Stimulated activated CD4-positive, alpha-beta T cell treated with anti-CD3 and anti-CD28 coated beads, Interleukin-1b, Interleukin-23, amount 100 ng/mL, for 1 hour (primary cell): Measurements from ENCODE around the gene PPP1R16B.
"Not testable (repeated sequence)": the region's sequence is repeated elsewhere in the genome, so short reads cannot be mapped to it uniquely, and the experiment has no call there.

ENCODE experiments used
- DNase-seq, 2 donors: peaks; one replicate each; pipeline ENCODE4 v3.0.0-alpha.2; 2020; ENCODE audit warnings: low read depth in 2 of 2

The PPP1R16B gene

DNA sequence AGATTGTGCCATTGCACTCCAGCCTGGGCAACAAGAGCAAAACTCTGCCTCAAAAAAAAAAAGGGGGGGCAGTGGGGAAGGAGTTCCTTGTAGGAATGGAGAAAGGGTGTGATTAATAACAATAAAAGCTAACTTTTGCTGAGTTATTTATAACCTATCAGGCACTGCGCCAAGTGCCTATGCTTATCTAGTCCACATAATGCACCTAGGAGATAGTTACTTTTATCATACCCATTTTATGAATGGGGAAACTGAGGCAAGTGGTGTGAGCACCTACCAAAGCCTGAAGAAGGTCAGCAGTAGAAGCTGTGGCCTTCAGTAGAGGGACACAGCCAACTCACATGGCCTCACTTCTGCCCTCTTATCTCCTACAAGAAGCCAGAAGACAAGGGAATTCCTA is 13.6 kb upstream of the PPP1R16B start:
- DNase-seq = no peak

DNA sequence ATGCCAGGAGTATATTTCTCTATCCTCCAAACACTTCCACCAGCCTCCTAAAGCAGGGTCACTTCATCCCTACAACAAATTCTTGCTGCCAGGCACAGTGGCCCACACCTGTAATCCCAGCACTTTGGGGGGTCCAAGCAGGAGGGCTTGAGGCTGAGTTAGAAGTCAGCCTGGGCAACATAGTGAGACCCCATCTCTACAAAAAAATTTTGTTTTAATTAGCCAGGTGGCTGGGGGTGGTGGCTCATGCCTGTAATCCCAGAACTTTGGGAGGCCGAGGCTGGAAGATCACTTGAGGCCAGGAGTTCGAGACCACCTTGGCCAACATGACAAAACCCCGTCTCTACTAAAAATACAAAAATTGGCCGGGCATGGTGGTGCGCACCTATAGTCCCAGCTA is 11.4 kb upstream of the PPP1R16B start:
- DNase-seq = not testable (repeated sequence)

DNA sequence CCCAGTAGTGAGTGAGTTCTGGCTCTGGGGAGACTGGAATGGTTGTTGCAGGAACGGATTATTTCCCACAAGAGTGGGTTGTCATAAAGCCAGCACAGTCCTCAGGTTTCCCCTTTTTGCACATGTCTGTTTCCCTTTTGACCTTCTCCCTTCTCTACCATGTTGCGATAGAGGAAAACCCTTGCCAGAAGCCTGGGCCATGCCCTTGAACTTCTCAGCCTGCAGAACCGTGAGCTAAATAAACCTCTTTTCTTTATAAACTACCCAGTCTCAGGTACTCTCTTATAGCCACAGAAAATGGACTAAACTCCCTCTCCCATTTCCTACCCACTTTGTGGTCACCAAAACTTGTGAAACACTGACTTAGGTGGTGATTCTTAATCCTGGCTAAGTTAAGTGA is 7.2 kb upstream of the PPP1R16B start:
- no peak for DNase-seq

DNA sequence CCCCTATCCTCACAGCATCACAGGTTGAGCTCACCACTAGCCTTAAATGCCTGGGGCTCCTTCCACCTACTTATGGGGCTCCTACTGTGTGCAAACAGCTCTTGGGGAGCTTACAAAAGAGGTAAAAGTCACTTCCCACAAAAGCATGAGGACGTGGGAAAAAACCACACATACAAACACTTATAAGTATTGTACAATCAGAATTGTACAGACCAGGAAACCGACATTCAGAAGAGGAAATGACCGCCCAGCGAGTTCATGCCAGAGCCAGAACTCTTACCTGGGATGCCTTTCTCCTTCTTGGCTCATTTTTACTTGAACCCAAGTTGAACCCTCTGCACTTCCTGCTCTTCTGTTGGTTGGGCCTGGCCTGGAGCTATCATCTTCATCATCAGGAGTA is 6.3 kb upstream of the PPP1R16B start:
- DNase-seq = no peak

DNA sequence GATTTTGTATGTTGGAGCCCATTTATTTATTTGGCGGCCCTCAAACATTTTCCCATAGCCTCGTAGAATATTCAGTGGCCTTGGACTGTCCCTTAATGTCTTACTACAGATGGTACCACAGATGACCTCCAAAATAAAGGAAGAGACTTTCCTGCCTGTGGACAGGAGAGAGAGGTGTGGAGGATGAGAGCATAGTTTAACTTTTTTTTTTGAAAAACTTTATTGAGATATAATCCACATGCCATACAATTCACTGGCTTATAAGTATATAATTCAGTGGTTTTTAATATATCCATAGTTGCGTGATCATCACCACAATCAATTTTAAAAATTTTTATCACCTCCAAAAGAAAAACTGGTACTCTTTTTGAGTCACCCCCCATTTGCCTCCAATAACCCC is 4.6 kb upstream of the PPP1R16B start:
- no peak for DNase-seq

DNA sequence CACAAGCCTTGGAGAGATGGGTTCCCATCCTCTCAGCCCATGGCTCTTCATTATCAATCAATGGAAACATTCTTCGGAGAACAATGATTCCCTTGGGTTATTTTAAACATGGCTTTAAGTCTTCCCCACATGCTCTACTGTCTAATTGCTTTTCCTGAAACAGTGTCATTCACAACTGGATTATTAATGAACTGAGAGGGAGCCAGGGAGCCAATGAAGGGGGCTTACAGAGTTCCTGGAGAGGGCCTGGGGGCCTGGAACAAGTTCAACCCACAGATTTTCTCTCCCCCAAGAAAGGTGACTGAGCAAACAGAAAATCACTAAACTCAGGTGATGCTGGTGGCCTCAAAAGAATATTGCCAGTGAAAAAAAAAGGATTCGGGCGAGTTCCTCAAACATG is 1.3 kb upstream of the PPP1R16B start:
- DNase-seq = no peak

DNA sequence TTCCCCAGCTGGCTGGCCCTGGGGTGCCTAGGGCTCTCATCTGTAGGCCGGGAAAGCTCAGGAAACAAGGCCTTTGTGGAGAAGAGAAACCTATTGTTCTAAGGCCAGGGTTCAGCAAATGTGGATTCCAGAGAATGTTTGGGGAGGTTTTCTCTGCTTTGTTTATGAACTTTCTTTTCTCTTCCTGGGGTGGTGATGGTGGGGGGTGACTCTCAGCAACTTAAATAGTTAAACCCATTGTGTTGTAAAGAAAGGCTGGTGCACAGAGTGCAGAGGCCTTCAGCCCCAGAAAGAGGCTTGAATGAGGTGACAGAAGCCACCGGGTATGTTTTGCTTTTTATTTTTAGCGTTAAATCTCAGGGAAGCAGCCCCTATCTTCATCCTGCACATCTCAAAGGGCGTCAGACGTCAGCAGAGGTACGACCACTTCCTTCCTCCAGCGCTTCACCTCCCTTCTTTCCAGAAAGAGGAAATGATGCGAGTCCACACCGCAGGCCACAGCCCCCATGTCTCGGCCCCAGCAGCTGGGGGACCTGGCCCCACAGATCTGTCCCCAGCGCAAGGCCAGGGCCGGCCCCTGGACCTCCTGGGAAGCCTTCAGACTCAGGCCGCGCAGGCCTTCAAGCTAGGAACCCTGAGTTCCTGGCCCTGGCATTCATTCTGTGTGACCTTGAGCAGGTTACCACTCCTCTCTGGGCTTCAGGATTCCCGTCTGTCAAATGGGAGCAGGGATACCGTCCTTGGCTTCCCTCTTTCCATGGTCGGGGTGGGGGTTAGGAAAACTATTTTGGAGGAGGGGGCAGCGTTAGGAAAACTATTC is 605 bp upstream of the PPP1R16B start:
- DNase-seq = peak; percentile 19 to 41

DNA sequence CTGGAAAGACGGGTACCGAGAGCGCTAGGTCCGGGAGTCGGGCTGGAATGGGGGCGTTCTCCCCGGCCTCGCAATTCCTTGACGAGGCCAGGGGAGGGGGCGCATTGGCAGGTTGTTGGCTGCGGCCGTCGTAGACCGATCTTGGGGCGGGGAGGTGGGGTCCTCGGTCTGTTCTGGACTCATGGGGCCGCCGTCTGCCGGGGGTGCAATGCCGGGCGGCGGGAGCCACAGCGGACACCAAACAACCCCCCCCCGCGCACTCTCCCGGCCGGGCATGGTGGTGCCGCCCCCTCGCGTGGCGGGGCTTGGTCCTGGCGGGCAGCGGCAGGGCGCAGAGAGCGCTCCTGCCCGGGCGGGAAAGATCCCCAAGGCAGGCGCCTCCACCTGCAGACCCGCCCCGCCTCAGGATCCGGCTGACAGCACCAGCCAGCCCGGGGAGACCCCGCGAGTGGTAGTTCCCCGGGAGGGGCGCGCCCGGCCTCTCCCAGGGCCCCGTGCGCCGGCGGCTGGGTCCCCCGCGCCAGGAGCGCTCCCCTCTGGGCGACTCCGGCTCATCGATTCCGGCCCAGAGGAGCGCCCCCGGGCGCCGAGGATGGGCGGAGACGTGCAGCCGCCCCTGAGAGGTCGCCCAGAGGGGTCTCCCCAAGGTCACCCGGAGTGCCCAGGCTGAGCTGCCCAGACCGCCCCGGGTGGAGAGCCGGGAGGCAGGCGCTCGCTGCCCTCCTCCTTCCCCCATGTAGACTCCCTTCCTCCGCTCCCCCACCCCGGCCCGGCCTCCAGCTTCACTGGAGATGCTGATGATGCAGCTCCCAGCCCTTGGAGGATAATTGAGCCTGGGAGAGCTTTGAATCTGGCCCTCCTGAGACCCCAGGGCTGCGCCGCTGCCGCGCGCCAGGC is 709 bp downstream of the PPP1R16B start:
- DNase-seq = no peak

DNA sequence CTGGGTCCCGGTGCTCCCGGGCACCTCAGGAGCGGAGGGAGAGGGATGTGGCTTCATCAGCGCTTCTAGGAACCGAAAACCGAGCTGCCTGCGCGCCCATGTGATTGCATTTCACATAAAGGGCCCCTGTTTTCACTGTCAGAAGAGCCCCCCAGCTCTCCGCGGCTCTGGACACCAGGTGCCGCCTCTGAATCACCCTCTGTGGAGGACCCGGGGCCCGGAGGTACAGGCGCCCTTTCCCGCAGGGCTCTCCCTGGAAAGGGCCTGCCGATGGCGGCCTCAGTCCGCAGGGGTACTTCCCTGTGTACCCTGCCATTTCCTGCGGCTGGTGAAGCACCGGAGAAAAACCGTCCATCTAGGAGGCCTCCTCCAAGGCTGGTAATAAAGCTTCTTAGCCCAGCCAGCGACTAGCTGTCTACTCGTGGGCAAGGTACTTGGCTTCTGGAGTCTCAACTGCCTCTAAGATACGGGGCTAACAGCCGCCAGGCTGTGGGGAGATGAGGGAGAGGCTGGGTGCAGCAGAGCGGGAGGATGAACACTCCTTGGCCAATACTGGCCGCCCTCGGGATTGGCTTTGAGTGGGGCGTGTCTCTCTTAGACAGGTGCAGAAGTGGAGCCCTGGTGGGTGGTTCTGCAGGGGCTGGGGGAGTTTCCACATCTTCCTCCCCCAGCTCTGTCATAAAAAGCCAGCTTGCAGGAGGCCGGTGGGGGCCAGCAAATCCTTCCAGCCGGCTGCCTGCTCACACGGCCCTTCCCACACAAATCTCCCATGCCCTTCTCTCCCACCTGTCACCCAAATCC is 1.6 kb downstream of the PPP1R16B start:
- DNase-seq = no peak

DNA sequence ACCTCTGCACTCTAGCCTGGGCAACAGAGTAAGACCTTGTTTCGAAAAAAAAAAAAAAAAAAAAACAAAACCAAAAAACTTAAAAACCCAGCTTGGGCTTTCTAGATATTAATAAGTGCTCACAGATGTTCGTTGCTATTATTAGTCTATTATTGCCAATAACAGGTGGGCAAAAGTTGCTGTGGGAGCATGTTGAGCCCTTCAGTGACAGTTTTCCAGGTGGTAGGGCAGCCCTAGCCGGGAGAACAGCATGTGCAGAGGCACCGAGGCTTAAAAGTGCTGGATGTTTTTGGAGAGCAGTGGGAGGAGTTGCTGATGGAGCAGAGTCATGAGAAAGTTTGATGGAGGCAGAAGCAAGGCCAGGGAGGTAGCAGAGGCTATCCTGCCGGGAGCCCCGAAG is 4.4 kb downstream of the PPP1R16B start:
- no peak for DNase-seq

DNA sequence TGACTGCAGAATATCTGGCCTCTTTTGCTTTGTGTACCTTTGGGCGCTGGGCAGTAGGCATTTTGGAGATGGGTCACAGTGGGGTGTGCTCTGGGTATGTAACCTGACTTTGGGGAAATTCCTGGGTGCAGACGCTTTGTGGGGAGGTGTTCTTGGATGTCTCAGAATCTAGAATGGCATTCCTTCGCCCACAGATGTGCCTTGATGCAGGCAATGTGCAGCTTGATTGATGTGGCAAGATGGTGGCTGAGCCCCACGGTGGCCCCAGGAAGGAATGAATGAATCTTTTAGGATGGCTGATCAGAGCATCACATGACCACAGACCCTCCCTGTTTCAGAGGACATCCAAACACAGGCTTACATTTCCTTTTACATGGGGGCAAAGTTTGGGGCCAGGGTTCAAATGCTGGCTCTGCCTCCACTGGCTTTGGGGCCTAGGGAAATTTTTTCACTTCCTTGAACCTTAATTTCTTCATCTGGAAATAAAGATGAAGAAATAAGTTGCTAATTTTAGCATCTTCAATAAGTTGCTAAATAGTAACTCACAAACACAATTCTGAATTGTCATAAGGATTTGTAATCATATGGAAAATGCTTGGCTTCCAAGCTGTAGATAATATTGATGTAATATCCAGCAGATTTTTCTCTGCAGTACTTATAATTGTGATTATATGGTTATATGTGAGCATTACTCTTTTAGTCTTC is 5.6 kb downstream of the PPP1R16B start:
- DNase-seq = no peak

DNA sequence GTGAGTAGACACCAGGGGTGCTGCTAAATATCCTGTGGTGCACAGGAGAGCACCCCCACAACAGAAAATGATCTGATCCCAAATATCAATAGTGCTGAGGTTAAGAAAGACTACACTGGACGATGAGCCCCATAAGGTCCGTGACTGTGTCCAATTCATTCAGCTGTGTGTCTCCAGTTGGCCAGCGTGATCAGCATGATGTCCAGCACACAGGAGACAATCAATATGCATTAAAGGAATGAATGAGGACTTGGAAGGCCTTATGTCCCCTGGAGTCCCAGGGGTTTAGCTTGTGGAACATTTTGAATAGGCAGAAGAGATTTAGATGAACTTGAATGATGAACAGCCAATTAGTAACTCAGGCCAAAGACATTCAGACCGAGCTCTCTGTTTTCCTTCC is 6.3 kb downstream of the PPP1R16B start:
- DNase-seq = no peak

DNA sequence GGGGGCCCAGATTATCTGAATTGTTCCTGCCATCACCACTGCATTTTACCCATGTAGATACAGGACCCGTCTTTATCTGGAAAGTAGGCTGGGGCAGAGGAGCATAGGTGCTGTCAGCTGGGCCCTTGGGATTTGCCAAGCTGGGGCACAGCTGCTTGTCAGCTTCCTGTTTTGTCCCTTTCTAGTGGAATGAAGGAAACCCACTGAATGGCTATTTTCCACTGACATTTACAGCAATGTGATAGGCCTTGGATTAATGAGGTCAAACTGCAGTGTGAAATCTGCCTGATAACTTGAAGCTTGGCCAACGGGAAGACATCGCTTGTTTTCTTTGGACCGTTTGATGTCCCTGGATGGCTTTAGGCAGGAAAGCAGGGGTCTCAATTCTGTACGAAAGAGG is 6.7 kb downstream of the PPP1R16B start:
- DNase-seq = no peak

DNA sequence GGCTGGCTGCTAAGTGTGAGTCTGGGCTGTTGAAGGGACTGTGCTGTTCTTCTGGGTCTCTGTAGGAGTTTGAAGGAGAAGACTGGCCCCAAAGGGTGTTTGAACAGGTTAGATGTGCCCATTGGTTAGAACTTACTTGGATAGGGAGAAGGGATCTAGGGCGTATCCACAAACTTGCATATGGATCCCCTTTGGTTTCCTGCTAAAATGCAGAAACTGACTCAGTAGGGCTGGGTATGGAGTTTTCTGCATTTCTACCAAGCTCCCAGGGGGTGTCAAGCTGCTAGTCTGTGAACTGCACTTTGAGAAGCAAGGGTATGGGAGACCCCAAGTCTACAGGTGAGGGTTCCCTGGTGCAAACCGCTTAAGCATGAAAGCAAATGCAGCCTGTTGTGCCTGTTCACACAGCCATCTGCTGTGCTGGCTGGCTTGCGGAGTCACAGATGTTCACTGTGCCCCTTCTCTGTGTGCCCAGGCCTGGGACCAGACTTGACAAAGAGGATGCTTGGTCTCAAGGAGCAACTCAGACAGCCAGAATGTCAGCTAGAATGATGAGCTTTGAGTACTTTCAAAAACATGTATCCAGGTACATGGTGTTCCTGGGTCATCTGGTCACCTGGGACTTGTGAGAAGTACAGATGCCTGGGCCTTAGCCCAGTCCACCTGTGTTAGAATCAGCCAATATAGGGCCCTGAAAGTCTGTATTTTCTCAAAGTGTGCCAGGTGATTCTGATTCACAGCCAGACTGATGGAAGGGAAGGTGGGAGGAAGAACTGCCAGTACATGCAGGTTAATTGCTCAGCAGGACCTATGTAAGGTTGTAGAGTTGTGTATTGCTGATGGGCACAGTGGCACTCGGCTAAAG is 7.4 kb downstream of the PPP1R16B start:
- DNase-seq = no peak

DNA sequence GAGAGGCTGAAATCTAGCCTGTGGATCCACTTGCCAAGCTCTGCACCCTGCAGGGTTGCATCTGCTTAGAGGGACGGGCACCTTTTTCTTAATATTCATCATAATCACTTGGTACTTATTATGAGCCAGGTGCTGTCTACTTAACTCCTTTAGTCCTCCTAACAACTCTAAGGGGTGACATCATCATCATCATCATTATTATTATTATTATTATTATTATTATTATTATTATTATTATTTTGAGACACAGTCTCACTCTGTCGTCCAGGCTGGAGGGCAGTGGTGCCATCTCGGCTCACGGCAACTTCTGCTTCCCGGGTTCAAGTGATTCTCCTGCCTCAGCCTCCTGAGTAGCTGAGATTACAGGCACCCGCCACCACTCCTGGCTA is 8.1 kb downstream of the PPP1R16B start:
- DNase-seq = not testable (repeated sequence)

DNA sequence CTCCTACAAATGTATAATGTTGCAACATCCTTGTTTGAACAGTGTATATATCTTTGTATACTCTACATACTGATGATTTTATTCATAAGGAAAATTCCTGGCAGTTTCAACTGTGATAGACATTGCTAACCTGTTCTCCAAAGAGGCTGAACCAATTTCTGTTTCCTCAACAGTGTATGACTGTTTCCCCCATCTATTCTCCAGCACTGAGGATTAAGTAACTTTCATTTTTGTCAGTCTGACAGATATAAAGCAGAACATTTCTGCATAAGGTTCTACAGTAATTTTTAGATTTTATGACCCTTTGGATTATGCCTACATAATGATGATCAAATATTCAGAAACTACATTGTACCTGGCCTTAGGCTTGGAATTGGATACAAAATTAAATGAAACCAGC is 9.9 kb downstream of the PPP1R16B start:
- DNase-seq = no peak

DNA sequence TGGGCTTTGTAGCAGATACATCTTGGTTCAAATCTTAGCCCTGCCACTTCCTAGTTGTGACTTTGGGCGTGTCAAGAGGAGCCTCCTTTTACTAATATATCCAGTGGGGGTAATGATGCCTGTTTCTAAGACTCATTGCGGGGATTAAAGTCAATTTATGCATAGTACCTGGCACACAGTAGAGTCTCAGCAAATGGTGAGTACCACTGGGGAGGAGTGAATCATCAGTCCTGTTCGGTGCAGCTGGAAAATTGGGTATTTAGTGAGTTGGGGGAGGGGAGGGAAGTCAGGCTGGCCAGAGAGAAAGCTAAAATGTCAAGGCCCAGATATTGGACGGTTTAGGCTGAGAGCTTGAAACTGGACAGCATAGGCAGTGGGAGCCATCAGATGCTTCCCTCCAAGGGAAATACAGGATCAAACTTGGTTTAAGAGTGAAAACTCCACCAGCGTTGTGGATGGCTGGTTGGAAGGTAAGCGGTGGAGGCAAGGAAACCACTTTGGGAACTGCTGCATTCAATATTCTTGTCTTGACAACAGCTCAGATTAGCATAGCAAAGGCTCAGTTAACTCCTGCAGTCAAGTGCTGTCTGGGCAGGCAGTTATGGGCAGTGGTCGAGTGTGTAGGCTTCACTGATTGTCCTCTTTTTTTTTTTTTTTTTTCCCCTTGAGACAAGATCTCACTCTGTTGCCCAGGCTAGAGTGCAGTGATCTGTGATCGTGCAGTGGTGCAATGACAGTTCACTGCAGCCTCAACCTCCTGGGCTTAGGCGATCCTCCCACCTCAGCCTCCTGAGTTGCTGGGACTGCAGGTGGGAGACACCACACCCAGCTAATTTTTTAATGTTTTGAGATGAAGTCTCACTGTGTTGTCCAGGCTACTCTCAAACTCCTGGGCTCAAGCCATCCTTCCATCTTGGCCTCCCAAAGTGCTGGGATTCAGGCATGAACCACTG is 12.9 kb downstream of the PPP1R16B start:
- no peak for DNase-seq

DNA sequence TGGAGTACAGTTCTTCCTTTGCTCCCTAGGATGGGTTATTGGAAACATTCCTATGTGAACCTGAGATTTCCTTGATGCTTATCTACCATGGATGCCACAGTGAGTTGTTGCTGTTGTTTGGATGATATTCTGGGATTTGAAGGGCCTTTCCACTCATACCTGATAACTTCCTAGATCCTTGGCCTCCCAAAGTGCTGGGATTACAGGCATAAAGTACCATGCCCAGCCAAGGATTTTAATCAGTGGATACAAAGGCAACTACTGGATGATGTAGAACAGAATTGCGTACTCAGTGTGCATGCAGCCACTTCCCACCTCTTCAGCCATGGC is 20.0 kb downstream of the PPP1R16B start:
- no peak for DNase-seq

DNA sequence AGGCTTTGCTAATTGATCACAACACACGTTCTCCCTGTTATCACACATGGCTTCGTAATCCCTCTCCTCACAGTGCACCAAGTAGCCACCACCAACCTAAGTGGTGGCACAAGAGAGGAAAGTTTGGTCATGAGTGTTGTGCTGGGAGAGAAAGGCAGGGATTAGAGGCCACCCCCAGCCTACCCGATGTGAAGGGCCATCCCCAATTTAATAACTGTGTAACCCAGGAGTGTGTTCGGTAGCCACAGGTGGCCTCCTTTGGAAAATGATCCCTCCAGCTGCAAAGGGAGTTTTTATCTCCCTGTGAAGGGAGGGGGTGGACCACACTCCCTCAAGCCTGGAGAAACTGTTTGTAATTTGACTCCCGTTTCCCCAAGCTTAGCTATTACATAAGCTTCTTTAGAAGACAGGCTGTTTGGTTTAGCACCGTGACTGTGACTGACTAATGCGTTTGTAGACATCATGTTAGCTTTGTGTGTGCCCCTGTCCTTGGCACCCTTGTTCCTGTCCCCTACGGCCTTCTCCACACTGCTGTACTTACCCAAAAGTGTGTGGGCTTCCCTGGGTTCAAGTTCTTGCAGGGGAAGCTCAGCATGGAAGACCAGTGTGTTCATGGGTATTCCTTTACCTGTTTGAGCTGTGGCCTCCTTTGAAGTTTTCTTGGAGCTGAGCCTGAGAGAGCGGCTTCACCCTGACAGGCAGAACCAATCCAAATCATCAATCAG is 20.6 kb downstream of the PPP1R16B start:
- no peak for DNase-seq
